ENCODE measurements around the gene CLP1.

GRCh38 chr11:57637626-57638004, 19.9 kb upstream of the CLP1 start:
- TF ChIP-seq CTCF (conservative IDR thresholded peaks at IDR 0.05; ENCODE audit: low read length) (no peak), EZH2phosphoT487 (IDR thresholded peaks at IDR 0.05; ENCODE audit: borderline replicate concordance) (no peak)
